EL (cell line): Measurements from ENCODE around the gene GIN1.
"Not testable (repeated sequence)": the region's sequence is repeated elsewhere in the genome, so short reads cannot be mapped to it uniquely, and the experiment has no call there.

Experiments used
- DNase-seq: peaks from one replicate; pipeline ENCODE4 v3.0.0-alpha.2; 2016

GIN1 gene

DNA sequence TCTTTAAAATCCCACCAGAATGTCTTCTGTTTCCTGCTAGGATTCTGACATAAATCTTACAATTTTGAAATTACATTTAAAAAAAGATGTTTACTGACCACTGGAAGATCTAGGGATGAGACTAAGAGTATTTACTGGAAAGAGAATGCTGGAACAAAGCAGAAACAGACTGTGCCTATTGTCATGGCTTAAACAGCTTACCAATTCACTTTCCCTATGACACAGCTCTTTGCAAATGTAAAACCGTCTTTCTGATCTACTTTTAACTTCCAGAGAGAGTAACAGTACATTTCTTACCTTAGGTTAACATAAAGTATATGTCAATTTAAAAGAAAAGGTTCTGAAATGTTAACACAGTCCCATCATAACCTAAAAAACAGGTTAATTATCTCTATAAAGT, 10.7 kb downstream of the GIN1 start:
- DNase-seq: no peak

- no peak for DNase-seq
Observed at GRCh38 chr5:103108086-103108485, 11.9 kb downstream of the GIN1 start.

DNA sequence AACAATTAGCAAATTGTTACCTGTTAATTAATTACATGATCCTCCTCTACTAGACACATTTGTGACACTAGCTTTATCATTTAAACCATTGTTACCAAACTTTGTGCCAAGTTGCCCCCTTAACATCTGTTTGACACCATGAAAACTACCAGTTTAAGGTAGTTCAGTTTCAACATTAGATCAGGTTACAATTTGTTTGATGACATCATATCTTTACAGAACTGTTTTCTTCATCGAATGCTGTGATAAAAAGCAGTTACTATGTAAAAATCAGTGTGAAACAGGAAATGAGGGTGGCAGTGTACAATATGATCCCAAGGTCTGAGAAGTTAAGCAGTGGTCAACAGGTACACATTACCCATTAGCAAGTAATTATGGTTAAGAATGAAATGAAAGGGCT, 17.7 kb downstream of the GIN1 start:
- no peak for DNase-seq

DNA sequence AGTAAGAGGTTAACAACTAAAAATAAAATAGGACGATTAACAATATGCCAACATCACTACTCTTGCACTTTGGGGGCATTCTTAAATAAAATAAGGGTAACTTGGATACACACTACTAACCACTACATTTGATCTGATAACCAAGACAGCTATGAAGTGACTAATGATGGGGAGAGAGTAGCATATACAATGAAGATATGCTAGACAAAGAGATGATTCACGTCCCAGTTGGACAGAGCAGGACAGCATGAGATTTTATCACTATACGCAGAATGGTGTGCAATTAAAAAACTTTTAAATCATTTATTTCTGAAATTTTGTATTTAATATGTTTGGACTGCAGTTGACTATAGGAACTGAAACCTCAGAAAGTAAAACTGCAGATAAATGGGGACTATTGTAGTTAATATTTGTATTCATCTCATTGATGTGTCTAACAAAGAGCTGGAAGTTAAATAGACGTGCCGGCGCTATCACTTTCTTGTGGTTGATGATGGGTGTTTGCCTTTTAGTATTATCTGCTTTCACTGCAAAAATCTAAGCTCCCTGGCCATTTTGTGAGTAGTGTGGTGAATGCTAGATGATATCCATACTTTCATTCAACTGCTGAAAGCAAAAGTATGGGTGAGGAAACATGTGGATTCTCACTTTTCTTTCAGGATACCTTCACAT, 18.7 kb downstream of the GIN1 start:
- peak; percentile 9 for DNase-seq

DNA sequence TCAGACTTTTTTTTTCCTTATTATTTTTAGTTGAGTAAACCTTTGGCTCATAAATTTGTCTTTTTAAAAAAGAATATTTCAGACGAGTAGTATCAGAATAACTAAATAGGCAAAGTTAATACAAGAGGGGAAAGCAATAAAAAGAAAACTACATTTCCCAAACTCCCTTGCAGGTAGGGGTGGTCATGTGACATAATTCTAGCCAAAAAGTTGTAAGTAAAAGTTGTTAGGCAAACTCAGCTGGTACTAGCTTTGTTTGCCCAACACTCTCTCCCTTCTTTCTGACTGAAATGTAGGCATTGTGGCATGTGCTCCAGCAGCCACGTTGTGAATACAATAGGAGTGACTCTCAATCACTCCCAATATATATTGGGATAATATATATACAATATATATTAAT, 20.9 kb downstream of the GIN1 start:
- no peak for DNase-seq

GRCh38 chr5:103094737-103095136, 25.2 kb downstream of the GIN1 start:
- DNase-seq: no peak

- no peak for DNase-seq
Observed at GRCh38 chr5:103093727-103094126, 26.2 kb downstream of the GIN1 start.

DNA sequence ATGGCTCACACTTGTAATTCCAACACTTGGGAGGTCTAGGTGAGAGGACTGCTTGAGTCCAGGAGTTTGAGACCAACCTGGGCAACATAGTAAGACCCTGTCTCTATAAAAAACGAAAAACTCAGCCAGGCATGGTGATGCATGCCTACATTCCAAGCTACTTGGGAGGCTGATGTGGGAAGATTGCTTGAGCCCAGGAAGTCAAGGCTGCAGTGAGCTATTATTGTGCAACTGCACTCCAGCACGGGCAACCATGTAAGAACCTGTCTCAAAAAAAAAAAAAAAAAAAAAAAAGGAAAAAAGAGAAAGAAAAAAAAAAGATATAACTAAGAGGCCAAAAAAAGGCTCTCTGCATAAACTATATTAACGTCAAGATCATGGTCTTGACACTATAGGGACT, 27.3 kb downstream of the GIN1 start:
- DNase-seq: no peak

DNA sequence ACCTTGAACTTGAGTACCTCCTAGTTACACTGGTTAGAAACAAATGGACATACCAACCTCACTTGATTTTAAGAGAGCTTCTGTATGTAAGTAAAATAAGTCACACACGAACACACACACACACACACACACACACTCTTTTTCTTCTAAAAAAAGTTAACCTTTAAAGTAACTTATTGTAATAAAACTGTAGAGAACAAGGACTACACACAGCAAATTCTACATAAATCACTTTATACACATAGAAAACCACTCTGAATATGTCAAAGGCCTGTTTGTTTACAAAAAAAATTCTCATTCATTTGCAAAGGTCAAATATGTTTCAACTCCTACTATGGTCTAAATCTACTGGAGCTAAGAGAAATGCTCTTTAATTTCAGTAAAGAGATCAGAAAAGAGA, 29.1 kb downstream of the GIN1 start:
- no peak for DNase-seq

GRCh38 chr5:103089272-103089671, 30.7 kb downstream of the GIN1 start:
- no peak for DNase-seq

GRCh38 chr5:103086547-103086946, 33.4 kb downstream of the GIN1 start:
- DNase-seq: no peak

DNA sequence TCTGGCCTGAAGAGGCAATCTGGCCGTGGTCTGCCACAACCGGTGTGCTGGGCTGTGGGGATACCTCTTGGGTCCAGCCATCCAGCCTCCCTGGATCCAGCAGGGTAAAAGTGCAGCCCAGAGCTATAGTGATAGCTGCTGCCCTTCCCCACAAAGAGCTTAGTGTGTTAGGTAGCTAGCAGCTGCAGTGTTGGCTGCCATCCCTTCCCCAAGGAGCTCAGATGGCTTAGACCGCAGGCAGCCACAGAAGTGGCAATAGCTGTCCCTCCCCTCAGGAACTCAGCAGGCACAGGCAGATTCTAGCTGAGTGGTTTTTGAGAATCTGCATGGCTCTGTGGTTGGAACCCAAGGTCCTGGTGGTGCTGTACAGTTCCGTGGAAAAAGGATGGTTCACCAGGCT, 40.1 kb downstream of the GIN1 start:
- DNase-seq: no peak

GRCh38 chr5:103075442-103075841, 44.5 kb downstream of the GIN1 start:
- no peak for DNase-seq

GRCh38 chr5:103073500-103073899, 46.4 kb downstream of the GIN1 start:
- not testable (repeated sequence) for DNase-seq

GRCh38 chr5:103066326-103066725, 53.6 kb downstream of the GIN1 start:
- no peak for DNase-seq

- DNase-seq: no peak
Observed at GRCh38 chr5:103060424-103060954, 59.4 kb downstream of the GIN1 start.

DNA sequence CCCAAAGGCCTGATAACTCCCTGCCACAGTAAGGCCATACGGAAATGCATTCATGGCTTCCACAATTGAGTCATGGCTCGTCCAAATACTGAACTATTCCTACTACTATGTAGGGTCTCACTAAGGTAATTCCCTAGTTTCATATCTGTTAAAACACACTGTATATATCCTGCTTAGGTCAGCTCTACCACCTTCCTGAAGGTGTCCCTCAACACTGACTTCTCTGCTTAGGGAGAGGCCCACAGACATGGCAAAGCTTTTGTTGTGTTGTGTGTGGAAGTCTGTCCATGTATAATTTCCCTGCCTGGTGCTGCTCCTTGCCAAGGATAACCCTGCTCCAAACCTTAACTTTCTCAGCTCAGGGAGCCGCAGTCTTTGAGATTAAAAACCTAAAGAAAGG, 60.4 kb downstream of the GIN1 start:
- DNase-seq: no peak

GRCh38 chr5:103057208-103058130, 62.5 kb downstream of the GIN1 start:
- DNase-seq: peak; percentile 60

DNA sequence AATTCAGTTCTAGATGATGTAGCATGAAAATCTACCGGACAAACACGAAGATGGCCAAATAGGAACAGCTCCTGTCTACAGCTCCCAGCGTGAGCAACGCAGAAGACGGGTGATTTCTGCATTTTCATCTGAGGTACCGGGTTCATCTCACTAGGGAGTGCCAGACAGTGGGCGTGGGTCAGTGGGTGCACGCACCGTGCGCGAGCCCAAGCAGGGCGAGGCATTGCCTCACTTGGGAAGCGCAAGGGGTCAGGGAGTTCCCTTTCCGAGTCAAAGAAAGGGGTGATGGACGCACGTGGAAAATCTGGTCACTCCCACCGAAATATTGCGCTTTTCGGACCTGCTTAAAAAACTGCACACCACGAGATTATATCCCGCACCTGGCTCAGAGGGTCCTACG, 73.2 kb downstream of the GIN1 start:
- DNase-seq: not testable (repeated sequence)

DNA sequence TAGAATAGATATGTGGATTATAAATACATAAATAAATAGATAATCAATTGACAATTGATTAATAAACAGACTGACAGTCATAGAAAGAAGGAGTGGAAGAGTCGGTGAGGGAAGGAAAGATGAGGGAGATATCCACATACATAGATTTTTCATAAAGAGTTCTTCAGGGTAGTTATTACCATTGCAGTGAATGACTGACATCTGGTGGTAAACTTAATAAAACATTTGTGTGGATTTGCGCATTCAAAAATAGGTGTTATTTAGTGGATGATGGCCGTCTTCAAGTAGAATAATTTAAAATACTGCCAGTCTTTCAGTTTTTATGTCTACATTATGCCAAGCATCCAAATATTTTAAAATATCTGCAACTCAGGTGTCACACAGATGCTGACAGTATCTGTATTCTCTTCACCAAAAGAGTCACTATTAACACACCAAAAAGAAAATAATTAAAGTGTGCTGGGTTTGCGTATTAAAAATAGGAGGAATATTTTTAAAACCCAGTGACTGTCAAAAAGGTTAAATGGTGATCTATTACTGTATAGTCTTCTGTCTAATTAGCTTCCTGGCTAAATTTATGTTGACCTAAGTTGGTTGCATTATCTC, 78.8 kb downstream of the GIN1 start:
- DNase-seq: peak; percentile 54

DNA sequence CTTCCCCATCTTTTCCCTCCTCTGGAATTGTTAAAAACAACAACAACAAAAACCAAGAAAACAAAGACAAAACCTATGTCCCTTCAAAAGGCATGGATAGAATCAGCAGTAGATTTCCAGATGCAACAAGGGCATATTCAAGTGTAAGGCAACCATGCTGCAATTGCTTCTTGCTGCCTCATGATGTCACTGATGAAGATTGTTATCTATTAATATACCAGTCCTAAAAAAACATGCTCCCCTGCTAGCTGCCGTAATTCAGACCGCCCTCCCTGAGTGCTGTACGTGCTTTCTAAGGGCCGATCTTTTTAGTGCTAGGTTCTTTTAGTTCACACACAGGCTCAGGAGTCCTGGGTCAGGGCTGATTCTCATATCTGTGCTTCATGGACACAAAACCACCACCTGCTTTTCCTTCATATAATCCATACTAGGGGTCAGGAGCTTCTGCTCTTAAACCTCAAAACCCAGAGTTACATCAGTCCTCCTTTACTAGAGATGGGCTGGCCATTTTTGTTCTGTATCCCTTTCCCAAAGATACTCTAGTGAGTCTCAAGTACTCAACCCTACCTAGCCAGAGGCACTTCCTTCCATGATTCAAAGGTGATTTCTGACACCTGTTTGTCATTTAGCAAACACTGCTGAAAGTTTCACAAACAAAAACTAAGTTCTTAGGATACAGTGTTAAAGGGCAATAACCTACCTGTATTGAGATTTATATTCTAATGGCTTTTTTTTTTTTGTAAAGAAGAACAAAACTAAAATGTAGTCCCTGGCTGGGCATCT, 82.1 kb downstream of the GIN1 start:
- DNase-seq: no peak

DNA sequence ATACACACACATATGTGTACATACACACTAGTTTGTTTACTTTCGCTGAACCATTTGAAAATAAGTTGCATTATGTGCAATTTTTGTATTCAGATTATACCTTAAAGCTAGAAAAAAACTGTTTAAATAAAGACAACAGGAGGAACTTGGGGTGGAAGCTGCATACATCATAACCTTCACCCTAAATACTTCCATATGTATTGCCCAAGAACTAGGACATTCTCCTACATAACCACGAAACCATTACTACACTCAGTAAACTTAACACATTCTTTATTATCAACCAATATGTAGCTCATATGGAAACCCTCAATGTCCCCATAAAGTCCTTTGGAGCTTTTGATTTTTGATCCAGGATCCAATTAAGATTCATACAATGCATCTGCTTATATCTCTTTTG, 83.3 kb downstream of the GIN1 start:
- no peak for DNase-seq
